GM19395 (cell line): ENCODE data around the gene SETX.
"Not testable (repeated sequence)": the region's sequence is repeated elsewhere in the genome, so short reads cannot be mapped to it uniquely, and the experiment has no call there.

Source experiments
- ATAC-seq: cut with Tn5 transposase; IDR thresholded peaks from one replicate; pipeline ENCODE4 v1.9.1; 2021; ENCODE audit warnings: mild to moderate bottlenecking, moderate library complexity; ENCODE audit not compliant: unreplicated experiment

SETX gene

DNA sequence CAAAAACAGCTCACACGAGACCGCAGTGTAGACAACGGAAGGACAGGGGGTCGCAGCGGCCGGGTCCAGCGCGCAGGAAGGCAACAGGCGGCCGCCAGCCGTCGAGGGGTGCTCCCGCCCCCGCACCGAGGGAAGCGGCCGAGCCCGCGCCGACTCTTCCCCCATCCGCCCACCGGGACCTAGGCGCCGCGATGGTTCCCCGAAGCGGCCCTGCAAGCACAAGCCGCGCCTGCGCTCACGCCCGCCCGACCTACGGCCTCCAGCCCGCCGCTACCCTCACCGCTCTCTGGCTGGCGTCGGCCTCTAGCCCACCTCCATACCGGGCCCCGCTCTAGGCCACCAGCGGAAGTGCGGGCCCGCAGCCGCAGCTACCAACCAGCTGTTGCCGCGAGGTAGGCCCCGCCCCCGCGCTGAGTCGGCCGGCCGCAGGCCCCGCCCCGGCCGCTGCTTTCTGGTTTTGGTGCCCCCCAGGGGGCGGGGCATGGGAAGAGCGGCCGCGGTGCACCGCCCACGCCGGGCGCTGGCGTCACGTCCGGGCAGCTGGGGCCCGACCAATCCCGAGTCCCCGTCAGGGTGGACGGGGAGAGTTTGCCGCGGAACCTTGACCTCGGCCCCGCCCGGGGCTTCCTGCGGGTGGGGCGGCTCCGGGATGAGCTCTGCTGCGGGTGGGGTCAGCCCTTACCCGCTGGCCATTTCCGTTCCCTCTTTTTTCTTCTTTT is at the start of gene SETX:
Gene SETX (minus strand): TSS at position 350 of the 719 bp plus-strand sequence. CDS start 5,558 bp downstream, outside the sequence.
- peak; percentile 79 for ATAC-seq

DNA sequence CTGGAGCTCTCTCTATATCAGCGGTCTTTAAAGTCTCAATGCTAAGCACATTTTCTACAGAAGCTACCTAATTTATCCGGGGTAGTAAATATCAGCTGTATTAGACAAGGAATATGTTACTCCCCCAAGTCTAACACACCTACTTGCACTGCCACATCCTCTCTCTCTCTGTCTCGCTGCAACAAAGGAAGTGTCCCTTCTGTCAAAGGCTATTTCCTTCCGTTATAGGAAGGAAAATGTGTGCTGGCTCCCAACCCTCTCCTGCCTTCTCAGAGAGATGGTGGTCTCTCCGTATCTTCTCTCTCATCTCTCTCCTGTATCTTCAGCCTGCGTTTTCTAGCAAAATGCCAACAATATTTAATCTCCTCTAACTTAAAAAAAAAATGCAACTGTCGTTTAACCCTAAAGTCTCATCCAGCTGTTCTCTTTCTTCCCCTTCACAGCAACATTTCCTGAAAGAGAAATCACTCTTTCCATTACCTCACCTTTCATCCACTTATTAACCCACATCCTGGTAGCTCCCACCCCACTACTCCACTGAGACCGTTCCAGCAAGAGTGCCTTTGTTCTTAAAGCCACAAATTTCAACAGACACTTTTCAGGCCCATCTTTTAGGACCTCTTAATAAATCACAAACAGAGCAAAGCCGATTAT is 49.6 kb upstream of the SETX start:
- ATAC-seq = no peak

GRCh38 chr9:132401824-132402223 is 47.0 kb upstream of the SETX start:
- no peak for ATAC-seq

DNA sequence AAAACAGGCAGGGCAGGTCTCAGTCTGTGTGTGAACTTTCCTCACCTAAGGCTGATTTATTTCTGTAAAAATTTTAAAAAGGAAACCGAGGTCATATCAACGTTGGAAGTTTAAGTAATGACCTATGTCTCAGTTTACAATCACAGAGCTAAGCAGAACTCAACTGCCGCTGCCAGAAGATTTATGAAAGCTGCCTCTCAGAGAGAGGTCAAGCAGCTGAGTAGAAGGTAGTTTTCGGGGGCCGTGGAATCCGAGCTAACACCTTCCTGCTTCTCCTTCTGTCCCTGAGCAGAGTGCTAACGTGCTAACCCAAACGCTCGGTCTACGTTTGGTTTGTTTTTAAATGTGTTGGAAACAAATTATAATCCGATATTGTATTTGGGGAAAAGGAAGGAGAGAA is 40.8 kb upstream of the SETX start:
- ATAC-seq = no peak

GRCh38 chr9:132391449-132391848 is 36.7 kb upstream of the SETX start:
- no peak for ATAC-seq

DNA sequence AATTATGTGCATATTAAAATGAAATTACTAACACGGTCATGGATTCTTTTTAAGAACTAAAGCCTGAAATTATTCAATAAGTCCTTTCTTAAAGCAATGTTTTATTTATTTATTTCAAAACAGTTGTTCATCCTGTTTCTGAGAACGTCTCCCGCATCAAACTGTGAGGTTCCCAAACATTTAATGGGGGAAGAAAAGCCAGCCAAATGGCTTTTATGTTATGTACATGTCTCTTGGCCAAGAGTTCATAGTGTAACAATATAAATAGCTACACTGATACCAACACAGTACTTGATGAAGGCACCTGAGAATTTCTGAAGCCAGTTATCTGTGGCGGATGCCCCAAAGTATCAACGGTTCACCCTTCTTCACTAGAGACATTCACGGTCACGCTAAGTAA is 36.2 kb upstream of the SETX start:
- ATAC-seq = no peak

DNA sequence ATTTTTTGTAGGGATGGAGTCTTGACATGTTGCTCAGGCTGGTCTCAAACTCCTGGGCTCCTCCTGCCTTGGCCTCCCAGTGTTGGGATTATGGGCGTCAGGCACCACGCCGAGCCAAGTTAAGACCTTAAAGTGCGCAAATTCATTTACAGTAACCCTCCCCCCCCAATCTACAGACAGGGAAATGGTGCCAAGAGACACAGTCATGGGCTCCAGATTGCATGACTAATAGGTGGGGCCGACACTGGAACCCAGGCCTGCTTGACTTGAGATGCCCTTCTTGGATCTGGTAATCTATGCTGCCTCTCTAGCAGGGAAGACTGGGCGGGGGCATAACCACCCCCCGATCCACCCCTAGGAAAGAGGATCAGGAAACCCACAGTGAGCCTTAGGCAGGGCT is 32.3 kb upstream of the SETX start:
- no peak for ATAC-seq

- peak; percentile 41 for ATAC-seq
These were observed 29.6 kb upstream of the SETX start for GRCh38 chr9:132384376-132384775.

DNA sequence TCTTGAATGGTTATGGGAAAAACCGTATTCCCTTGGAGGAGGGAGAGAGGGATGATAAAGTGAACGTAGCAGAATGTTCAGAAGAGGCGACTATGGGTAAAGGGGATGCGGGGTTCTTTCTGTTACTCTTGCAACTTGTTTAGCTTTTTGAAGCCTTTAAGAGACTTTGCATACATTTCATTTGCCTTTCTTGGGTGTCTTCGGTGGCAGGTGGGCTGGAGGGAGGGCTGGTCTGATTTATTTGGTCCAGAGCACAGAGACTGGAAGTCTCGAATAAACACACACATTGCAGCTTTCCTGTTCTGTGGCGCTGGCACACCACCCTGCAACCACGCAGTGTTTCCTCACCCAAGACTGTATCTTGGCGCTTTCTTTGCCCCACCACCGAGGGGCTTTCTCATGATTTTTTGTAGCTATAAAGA is 28.7 kb upstream of the SETX start:
- ATAC-seq = no peak

- ATAC-seq = peak; percentile 68
These were observed 27.3 kb upstream of the SETX start for GRCh38 chr9:132381966-132382541.

GRCh38 chr9:132378416-132378815 is 23.6 kb upstream of the SETX start:
- not testable (repeated sequence) for ATAC-seq

DNA sequence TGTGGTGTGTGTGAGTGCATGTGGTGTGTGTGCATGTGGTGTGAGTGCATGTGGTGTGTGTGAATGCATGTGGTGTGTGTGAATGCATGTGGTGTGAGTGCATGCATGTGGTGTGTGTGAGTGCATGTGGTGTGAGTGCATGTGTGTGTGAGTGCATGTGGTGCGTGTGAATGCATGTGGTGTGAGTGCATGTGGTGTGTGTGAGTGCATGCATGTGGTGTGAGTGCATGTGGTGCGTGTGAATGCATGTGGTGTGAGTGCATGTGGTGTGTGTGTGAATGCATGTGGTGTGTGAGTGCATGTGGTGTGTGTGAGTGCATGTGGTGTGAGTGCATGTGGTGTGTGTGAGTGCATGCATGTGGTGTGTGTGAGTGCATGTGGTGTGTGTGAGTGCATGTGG is 23.0 kb upstream of the SETX start:
- ATAC-seq = not testable (repeated sequence)

- no peak for ATAC-seq
These were observed 17.6 kb upstream of the SETX start for GRCh38 chr9:132372177-132373095.

GRCh38 chr9:132370592-132370991 is 15.8 kb upstream of the SETX start:
- no peak for ATAC-seq

DNA sequence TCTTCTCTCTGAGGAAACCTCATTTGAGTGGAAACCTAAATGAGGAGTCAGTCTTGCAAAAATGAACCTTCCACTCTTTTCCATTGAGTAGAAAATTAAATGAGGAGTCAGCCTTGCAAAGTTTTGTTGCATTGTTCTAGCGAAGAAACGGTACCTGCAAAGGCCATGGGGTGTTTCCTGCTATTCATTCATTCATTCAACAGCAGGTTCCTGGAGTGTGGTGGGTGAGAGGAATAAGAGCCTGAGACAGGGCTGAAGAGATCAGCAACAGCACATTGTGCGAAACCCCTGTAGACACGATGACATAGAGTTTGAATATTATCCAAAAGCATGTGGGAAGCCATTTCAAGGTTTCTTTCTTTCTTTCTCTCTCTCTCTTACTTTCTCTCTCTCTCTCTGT is 14.6 kb upstream of the SETX start:
- no peak for ATAC-seq

DNA sequence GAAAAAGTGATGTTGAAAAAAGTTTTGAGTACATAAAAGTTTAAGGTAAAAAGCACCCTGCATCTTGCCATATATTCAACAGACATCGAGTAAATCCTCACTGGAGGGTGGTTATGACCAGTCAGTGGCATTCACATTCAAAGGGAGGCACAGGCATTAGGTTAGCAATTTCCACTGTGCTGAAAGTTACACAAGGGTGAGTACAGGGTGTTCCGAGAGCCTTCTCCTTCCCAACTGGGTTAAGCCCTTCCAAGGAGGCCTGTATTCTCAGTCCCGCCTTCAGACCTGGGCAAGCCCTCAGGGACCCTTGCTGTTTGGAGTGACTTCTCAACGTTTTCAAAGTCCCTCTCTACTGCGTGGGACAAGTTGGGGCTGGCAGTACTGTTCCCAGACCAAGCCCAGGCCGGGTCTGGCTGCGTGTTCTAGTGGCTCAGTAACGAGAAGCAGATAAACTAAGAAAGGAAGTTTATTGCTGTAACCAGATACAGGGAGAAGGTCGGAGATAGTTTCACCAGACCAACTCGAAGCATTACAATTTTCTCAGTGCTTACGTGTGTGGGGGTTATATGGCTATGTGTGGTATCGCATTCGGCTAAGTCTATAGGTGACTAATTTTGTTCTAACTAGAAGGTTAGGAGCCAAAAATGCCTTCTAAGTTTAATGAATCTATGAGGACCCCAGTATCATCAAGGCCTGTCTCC is 13.0 kb upstream of the SETX start:
- no peak for ATAC-seq

DNA sequence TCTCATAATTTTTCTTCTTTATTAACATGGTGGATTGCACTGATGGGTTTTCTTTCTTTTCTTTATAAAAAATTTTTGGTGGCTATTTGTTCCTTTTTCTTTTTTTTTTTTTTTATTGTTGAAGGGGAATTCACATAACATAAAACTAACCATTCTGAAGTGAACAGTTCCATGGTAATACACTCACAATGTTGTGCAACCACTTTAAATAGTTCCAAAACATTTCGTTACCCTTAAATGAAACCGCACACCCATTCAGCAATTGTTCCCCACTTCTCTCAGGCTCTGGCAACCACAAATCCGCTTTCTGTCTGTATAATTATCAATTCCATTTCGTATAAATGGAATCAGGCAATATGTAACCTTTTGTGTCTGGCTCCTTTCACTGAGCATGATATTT is 11.7 kb upstream of the SETX start:
- no peak for ATAC-seq

DNA sequence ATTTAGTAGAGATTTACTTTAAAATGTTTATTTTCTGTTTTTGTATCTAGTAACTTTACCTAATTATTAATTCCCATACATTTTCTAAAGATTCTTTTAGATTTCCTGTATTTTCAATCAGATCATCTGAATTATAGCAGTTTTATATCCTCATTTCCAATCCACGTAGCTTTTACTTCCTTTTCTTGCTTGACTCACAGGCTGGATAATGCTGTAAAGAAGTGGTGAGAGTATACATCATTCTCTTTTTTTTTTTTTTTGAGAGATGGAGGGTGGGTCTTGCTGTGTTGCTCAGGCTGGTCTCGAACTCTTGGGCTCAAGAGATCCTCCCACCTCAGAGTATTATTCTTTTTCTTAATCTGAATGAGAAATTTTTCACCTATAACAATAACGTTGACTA is 11.2 kb upstream of the SETX start:
- ATAC-seq = no peak

DNA sequence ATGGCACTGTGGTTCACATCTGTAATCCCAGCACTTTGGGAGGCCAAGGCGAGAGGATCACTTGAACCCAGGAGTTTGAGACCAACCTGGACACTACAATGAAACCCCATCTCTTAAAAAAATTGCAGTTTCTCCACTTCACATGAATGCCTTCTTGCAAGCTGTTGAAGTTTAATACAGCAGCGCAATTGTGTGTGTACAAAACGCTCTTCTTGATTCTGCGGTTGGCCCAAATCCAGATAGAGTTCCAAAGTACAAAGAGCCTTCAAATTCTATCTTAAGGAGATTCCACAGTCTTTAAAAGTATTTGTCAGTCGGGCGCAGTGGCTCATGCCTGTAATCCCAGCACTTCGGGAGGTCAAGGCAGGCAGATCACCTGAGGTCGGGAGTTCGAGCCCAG is 9.3 kb upstream of the SETX start:
- ATAC-seq = no peak

DNA sequence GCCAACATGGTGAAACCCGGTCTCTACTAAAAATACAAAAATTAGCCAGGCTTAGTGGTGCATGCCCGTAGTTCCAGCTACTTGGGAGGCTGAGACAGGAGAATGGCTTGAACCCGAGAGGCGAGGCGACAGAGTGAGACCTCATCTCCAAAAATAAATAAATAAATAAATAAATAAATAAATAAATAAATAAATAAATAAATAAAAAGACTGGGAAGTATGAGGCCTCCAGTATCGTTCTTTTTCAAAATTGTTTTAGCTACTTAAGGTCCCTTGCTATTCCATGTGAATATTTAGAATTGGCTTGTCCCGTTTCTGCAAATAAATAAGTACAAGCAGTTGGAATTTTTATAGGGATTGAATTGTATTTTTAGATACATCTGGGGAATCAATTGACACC is 3.0 kb upstream of the SETX start:
- ATAC-seq = no peak
